Measurements from ENCODE around the gene PAX8. TPM values are rescaled to one million over a fixed set of nuclear protein-coding genes. Genes with fewer than 3 reads are reported as not detected.
A peak's percentile ranks its signal among the peaks of the same experiment; 100 is the strongest.

Gene PAX8
- total RNA-seq, 2 experiments from 2014 or later, result 0.36 to 0.52 TPM

DNA sequence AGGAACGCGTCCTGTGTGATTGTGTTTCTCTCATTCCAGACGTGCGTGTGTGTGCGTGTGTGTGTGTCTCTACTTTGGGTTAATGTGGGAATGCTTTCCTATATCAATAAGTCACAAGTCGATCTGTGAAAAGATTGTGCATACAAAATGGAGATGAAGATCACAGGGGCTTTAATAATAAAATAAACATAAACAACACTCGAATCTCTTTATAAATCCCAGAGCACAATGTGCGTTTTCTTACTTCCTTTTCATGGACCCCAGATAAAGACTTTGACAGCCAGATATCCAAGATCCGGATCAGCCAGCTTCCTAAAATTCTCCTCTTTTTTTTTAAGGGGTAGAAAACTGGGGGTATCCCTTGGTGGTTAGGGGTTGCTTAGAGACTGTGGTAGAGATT lies 4.7 kb downstream of the PAX8 start:
- ChIA-PET CTCF (no interaction called here), POLR2A (no interaction called here)
- Mint-ChIP-seq H3K4me1 (ENCODE audit: low read depth) (peaks cover 40% of the 10 kb centered on the region), H3K4me3 (no peak overlapping the region), H3K9me3 (no peaks in the 10 kb centered on the region), H3K27me3 (peaks cover 74% of the 10 kb centered on the region), H3K36me3 (ENCODE audit: low read depth) (no peaks in the 10 kb centered on the region), H3K27ac (no peak overlapping the region)
- intact Hi-C loops (cut with DNase I, micrococcal nuclease), result no loop called here
- ATAC-seq (ENCODE audit: poor library complexity) (no peak), DNase-seq (no peak)
- TF ChIP-seq, protein P1, sequence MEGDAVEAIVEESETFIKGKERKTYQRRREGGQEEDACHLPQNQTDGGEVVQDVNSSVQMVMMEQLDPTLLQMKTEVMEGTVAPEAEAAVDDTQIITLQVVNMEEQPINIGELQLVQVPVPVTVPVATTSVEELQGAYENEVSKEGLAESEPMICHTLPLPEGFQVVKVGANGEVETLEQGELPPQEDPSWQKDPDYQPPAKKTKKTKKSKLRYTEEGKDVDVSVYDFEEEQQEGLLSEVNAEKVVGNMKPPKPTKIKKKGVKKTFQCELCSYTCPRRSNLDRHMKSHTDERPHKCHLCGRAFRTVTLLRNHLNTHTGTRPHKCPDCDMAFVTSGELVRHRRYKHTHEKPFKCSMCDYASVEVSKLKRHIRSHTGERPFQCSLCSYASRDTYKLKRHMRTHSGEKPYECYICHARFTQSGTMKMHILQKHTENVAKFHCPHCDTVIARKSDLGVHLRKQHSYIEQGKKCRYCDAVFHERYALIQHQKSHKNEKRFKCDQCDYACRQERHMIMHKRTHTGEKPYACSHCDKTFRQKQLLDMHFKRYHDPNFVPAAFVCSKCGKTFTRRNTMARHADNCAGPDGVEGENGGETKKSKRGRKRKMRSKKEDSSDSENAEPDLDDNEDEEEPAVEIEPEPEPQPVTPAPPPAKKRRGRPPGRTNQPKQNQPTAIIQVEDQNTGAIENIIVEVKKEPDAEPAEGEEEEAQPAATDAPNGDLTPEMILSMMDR (IDR thresholded peaks at IDR 0.05), result no peak
- H3K9me3 ChIP-seq (ENCODE audit: control insufficient read depth in 1 of 2, insufficient read depth in 1 of 2, low read length in 2 of 2), result peaks cover 0 to 21% of the 10 kb centered on the region in 2 experiments
- no peak overlapping the region for H3K27ac ChIP-seq (ENCODE audit: low read depth in 1 of 2, low read length in 2 of 2)
- H3K27me3 ChIP-seq (ENCODE audit: control insufficient read depth in 1 of 2, insufficient read depth in 2 of 2, low read length in 2 of 2), result peaks cover 56 to 81% of the 10 kb centered on the region in 2 experiments
- no peak overlapping the region for H3K4me3 ChIP-seq (ENCODE audit: low read length)
- H3K4me1 ChIP-seq (ENCODE audit: insufficient read depth, low read length), result peaks cover 33% of the 10 kb centered on the region
- H3K36me3 ChIP-seq (ENCODE audit: insufficient read depth, low read length), result no peaks in the 10 kb centered on the region

GRCh38 chr2:113273027-113273551 lies 5.6 kb downstream of the PAX8 start:
- POLR2A ChIA-PET, result interaction anchor here (0.9 to 1.1 kb wide), 3 partner anchors 13 to 22 kb away, joined by 3 to 4 read pairs (median 4); no protein-coding TSS in a partner anchor
- TF ChIP-seq, protein P1 (IDR thresholded peaks at IDR 0.05), result no peak
- no peak overlapping the region for H3K4me3 Mint-ChIP-seq

DNA sequence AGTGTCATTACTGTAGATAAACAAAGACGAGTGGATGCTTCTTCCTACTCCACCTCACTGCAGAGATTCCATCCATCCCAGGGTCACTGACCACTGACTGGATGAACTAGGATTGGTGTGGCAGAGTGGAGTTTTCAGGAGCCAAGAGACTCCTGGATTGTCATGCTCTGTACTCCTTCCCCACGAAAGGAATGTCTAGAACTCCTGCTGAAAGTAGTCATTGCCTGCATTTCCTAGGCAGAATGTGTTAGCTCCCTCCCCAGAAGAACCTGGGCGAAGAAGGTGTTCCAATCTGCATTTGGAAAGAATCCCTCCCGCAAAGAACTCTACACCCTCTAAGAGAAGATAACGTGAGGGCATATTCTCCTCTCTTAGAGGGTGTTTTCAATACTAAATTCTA lies 6.2 kb downstream of the PAX8 start:
- ATAC-seq (ENCODE audit: poor library complexity) (no peak), DNase-seq (no peak)
- CTCF ChIA-PET, result interaction anchor here (1.1 kb wide), 1 partner anchor 86 kb away, joined by 3 read pairs; no protein-coding TSS in a partner anchor
- Mint-ChIP-seq H3K27ac (no peak overlapping the region), H3K9me3 (no peaks in the 10 kb centered on the region), H3K4me1 (ENCODE audit: low read depth) (peaks cover 40% of the 10 kb centered on the region), H3K36me3 (ENCODE audit: low read depth) (no peaks in the 10 kb centered on the region), H3K4me3 (no peak overlapping the region), H3K27me3 (peaks cover 70% of the 10 kb centered on the region)
- H3K27ac ChIP-seq (ENCODE audit: low read depth in 1 of 2, low read length in 2 of 2), result no peak overlapping the region
- TF ChIP-seq, protein P1 (IDR thresholded peaks at IDR 0.05), result no peak
- no peaks in the 10 kb centered on the region for H3K36me3 ChIP-seq (ENCODE audit: insufficient read depth, low read length)
- POLR2A ChIA-PET, result interaction anchor here (0.9 to 1.1 kb wide), 3 partner anchors 12 to 21 kb away, joined by 3 to 4 read pairs (median 4); no protein-coding TSS in a partner anchor
- H3K4me1 ChIP-seq (ENCODE audit: insufficient read depth, low read length), result peaks cover 28% of the 10 kb centered on the region
- H3K27me3 ChIP-seq (ENCODE audit: control insufficient read depth in 1 of 2, insufficient read depth in 2 of 2, low read length in 2 of 2), result peaks cover 45 to 67% of the 10 kb centered on the region in 2 experiments
- peaks cover 0 to 10% of the 10 kb centered on the region in 2 experiments for H3K9me3 ChIP-seq (ENCODE audit: control insufficient read depth in 1 of 2, insufficient read depth in 1 of 2, low read length in 2 of 2)
- intact Hi-C loops (cut with DNase I, micrococcal nuclease), result no loop called here
- H3K4me3 ChIP-seq (ENCODE audit: low read length), result no peak overlapping the region

More at GRCh38 chr2:113273027-113273551, 5.6 kb downstream of the PAX8 start:
- H3K27ac ChIP-seq (ENCODE audit: low read depth in 1 of 2, low read length in 2 of 2), result no peak overlapping the region
- intact Hi-C loops (cut with DNase I, micrococcal nuclease), result no loop called here
- Mint-ChIP-seq H3K4me1 (ENCODE audit: low read depth) (peaks cover 40% of the 10 kb centered on the region), H3K9me3 (no peaks in the 10 kb centered on the region), H3K27me3 (peaks cover 70% of the 10 kb centered on the region), H3K36me3 (ENCODE audit: low read depth) (no peaks in the 10 kb centered on the region), H3K27ac (no peak overlapping the region)
- no peak overlapping the region for H3K4me3 ChIP-seq (ENCODE audit: low read length)
- CTCF ChIA-PET, result interaction anchor here (1.1 kb wide), 1 partner anchor 86 kb away, joined by 3 read pairs; no protein-coding TSS in a partner anchor
- peaks cover 31% of the 10 kb centered on the region for H3K4me1 ChIP-seq (ENCODE audit: insufficient read depth, low read length)
- ATAC-seq (ENCODE audit: poor library complexity), result peak; percentile 94
- no peaks in the 10 kb centered on the region for H3K36me3 ChIP-seq (ENCODE audit: insufficient read depth, low read length)
- DNase-seq, result peak in 6 of 14 experiments; percentile 24 to 63 (median 36)
- peaks cover 51 to 73% of the 10 kb centered on the region in 2 experiments for H3K27me3 ChIP-seq (ENCODE audit: control insufficient read depth in 1 of 2, insufficient read depth in 2 of 2, low read length in 2 of 2)
- H3K9me3 ChIP-seq (ENCODE audit: control insufficient read depth in 1 of 2, insufficient read depth in 1 of 2, low read length in 2 of 2), result peaks cover 0 to 15% of the 10 kb centered on the region in 2 experiments
